SK-N-SH (cell line): Measurements from ENCODE around the gene VANGL2. TPM values are rescaled to one million over a fixed set of nuclear protein-coding genes. Genes with fewer than 3 reads are reported as not detected.

ENCODE experiments used
- CTCF ChIA-PET: fragments of 300-600, 350-600 bp; formaldehyde crosslinking; extraction: SDS; loops from one replicate; lab custom pipeline; 2021; lab: Yijun Ruan, JAX
- POLR2A ChIA-PET: fragments of 350-600 bp; sonication (Branson Sonifier 250); formaldehyde crosslinking; extraction: SDS; loops from one replicate; lab custom pipeline; 2020; ENCODE audit warnings: antibody characterized with exemption, inconsistent platforms; lab: Yijun Ruan, JAX
- DNase-seq: peaks from one replicate; pipeline ENCODE4 v3.0.0; 2012
- H2AFZ ChIP-seq: fragments of 200-600 bp; sonication (generic); 2 replicates; pipeline ENCODE4 v1.8.1; 2016; ENCODE audit warnings: antibody characterized with exemption, mild to moderate bottlenecking, low read depth
- H3F3A ChIP-seq: fragments of 200-600 bp; sonication (generic); replicated peaks from 2 replicates; pipeline ENCODE3; 2016; ENCODE audit warnings: antibody characterized with exemption, mild to moderate bottlenecking; ENCODE audit not compliant: insufficient read depth
- H3K27ac ChIP-seq, 2 experiments: fragments of 200-500 bp in 1 of 2; fragments of 200-600 bp in 1 of 2; sonication (Bioruptor generic) in 1 of 2; sonication (generic), shearing (Covaris generic) in 1 of 2; 2 replicates each; pipeline versions ENCODE4 v1.5.1 to v1.6.1; 2014 to 2016; ENCODE audit warnings: low read depth in 2 of 2, inconsistent platforms in 1 of 2, low read length in 1 of 2, mild to moderate bottlenecking in 1 of 2, mixed read lengths in 1 of 2
- H3K27me3 ChIP-seq: fragments of 200-600 bp; sonication (generic), shearing (Covaris generic); 2 replicates; pipeline ENCODE4 v1.6.1; 2016; ENCODE audit warnings: mixed run types; ENCODE audit not compliant: insufficient read depth
- H3K36me3 ChIP-seq, 2 experiments: fragments of 200-500 bp in 1 of 2; fragments of 200-600 bp in 1 of 2; sonication (Bioruptor generic) in 1 of 2; sonication (generic) in 1 of 2; replicated peaks in 1 of 2; 2 replicates each; pipeline versions ENCODE3 to v1.5.1; 2014 to 2016; ENCODE audit warnings: low read length in 1 of 2, mild to moderate bottlenecking in 1 of 2; ENCODE audit not compliant: insufficient read depth in 2 of 2, control insufficient read depth in 1 of 2
- H3K4me1 ChIP-seq, 2 experiments: fragments of 200-500 bp in 1 of 2; fragments of 200-600 bp in 1 of 2; sonication (Bioruptor generic) in 1 of 2; sonication (generic), shearing (Covaris generic) in 1 of 2; 2 replicates each; pipeline versions ENCODE4 v1.5.1 to v1.6.1; 2014 to 2016; ENCODE audit warnings: low read depth in 1 of 2, low read length in 1 of 2, mixed run types in 1 of 2; ENCODE audit not compliant: insufficient read depth in 2 of 2, control insufficient read depth in 1 of 2
- H3K4me2 ChIP-seq: fragments of 200-600 bp; sonication (generic), shearing (Covaris generic); 2 replicates; pipeline ENCODE4 v1.6.1; 2017; ENCODE audit warnings: mixed run types
- H3K4me3 ChIP-seq, 2 experiments: fragments of 200-500 bp in 1 of 2; fragments of 200-600 bp in 1 of 2; sonication (Bioruptor generic) in 1 of 2; sonication (generic), shearing (Covaris generic) in 1 of 2; 2 replicates each; pipeline versions ENCODE4 v1.5.1 to v1.8.1; 2014 to 2016; ENCODE audit warnings: low read depth in 2 of 2, inconsistent platforms in 1 of 2, low read length in 1 of 2, mild to moderate bottlenecking in 1 of 2, mixed read lengths in 1 of 2, moderate library complexity in 1 of 2
- H3K79me2 ChIP-seq: fragments of 200-600 bp; sonication (generic); 2 replicates; pipeline ENCODE4 v1.8.1; 2017; ENCODE audit warnings: mild to moderate bottlenecking; ENCODE audit not compliant: insufficient read depth
- H3K9ac ChIP-seq: fragments of 200-600 bp; sonication (generic); 2 replicates; pipeline ENCODE4 v1.6.1; 2017; ENCODE audit warnings: mixed run types
- H3K9me2 ChIP-seq: fragments of 200-600 bp; sonication (generic); 2 replicates; pipeline ENCODE4 v1.6.1; 2017; ENCODE audit warnings: mixed run types
- H3K9me3 ChIP-seq: fragments of 200-600 bp; sonication (generic); 2 replicates; pipeline ENCODE4 v1.6.1; 2017; ENCODE audit warnings: mixed run types, mild to moderate bottlenecking, moderate library complexity
- H4K20me1 ChIP-seq: fragments of 200-600 bp; sonication (generic); 2 replicates; pipeline ENCODE4 v1.6.1; 2017; ENCODE audit warnings: mild to moderate bottlenecking, mixed run types; ENCODE audit not compliant: insufficient read depth
- ELF1 ChIP-seq: IDR thresholded peaks from 2 replicates; pipeline ENCODE4 v1.4.0; 2012
- EZH2phosphoT487 ChIP-seq: fragments of 200-600 bp; sonication (generic); IDR thresholded peaks from 2 replicates; pipeline ENCODE4 v1.6.1; 2017; ENCODE audit warnings: low read depth, mixed run types, mild to moderate bottlenecking, antibody characterized with exemption, moderate library complexity, borderline replicate concordance
- FOSL2 ChIP-seq: IDR thresholded peaks from 2 replicates; pipeline ENCODE4 v1.4.0; 2012; ENCODE audit warnings: low read depth, mild to moderate bottlenecking, moderate library complexity, borderline replicate concordance
- FOXJ3 ChIP-seq: sonication (generic); formaldehyde crosslinking; IDR thresholded peaks from 2 replicates; pipeline ENCODE4 v1.5.1; 2020; ENCODE audit warnings: mild to moderate bottlenecking, missing genetic modification reagents
- FOXM1 ChIP-seq: IDR thresholded peaks from 2 replicates; pipeline ENCODE4 v1.4.0; 2012; ENCODE audit warnings: low read depth, mild to moderate bottlenecking
- GATA2 ChIP-seq: sonication (generic); formaldehyde crosslinking; IDR thresholded peaks from 2 replicates; pipeline ENCODE4 v1.5.0; 2020; ENCODE audit warnings: mild to moderate bottlenecking, missing genetic modification reagents
- JUND ChIP-seq: IDR thresholded peaks from 2 replicates; pipeline ENCODE4 v1.4.0; 2012
- NFIC ChIP-seq: IDR thresholded peaks from 2 replicates; pipeline ENCODE4 v1.4.0; 2012; ENCODE audit warnings: borderline replicate concordance
- NRF1 ChIP-seq: IDR thresholded peaks from 2 replicates; pipeline ENCODE4 v1.6.1; 2012; ENCODE audit warnings: low read depth, mild to moderate bottlenecking, low read length
- RFX5 ChIP-seq: IDR thresholded peaks from 2 replicates; pipeline ENCODE4 v1.6.1; 2012; ENCODE audit warnings: mild to moderate bottlenecking, improper control_type of control experiment, low read length
- SIN3A ChIP-seq: IDR thresholded peaks from 2 replicates; pipeline ENCODE4 v1.6.1; 2012; ENCODE audit warnings: low read depth, mild to moderate bottlenecking, low read length, moderate library complexity, borderline replicate concordance
- TAF1 ChIP-seq: IDR thresholded peaks from 2 replicates; pipeline ENCODE4 v1.6.1; 2012; ENCODE audit warnings: low read depth, mild to moderate bottlenecking, low read length, moderate library complexity, borderline replicate concordance
- TCF12 ChIP-seq: IDR thresholded peaks from 2 replicates; pipeline ENCODE4 v1.4.0; 2012
- WGBS: methylation state at CpG from one replicate; pipeline ENCODE4 v1.1.6; 2017; ENCODE audit warnings: low lambda C conversion rate; 5-methylcytosine and 5-hydroxymethylcytosine counted together
- polyA plus RNA-seq, 3 experiments: library from polyadenylated mRNA; depleted of rRNA; stranded (reverse); fragments of >200 nt; gene quantifications; 2 replicates each; pipeline ENCODE4 v1.2.3, GENCODE V29; 2012
- TF ChIP-seq, protein P1 (sequence below): IDR thresholded peaks from 2 replicates; pipeline ENCODE4 v1.4.0; 2012; ENCODE audit warnings: low read depth, borderline replicate concordance
- TF ChIP-seq, protein P2 (sequence below): IDR thresholded peaks from 2 replicates; pipeline ENCODE4 v1.6.1; 2012; ENCODE audit warnings: mild to moderate bottlenecking, low read depth, low read length, moderate library complexity
- TF ChIP-seq, protein P3 (sequence below): fragments of 150-350 bp; IDR thresholded peaks from 2 replicates; pipeline ENCODE4 v1.6.1; 2016; ENCODE audit warnings: mild to moderate bottlenecking, low read depth, low read length

The VANGL2 gene
- polyA plus RNA-seq, 1 of the 3 experiments (the other 2 are of a cell fraction), result 13.4 TPM

DNA sequence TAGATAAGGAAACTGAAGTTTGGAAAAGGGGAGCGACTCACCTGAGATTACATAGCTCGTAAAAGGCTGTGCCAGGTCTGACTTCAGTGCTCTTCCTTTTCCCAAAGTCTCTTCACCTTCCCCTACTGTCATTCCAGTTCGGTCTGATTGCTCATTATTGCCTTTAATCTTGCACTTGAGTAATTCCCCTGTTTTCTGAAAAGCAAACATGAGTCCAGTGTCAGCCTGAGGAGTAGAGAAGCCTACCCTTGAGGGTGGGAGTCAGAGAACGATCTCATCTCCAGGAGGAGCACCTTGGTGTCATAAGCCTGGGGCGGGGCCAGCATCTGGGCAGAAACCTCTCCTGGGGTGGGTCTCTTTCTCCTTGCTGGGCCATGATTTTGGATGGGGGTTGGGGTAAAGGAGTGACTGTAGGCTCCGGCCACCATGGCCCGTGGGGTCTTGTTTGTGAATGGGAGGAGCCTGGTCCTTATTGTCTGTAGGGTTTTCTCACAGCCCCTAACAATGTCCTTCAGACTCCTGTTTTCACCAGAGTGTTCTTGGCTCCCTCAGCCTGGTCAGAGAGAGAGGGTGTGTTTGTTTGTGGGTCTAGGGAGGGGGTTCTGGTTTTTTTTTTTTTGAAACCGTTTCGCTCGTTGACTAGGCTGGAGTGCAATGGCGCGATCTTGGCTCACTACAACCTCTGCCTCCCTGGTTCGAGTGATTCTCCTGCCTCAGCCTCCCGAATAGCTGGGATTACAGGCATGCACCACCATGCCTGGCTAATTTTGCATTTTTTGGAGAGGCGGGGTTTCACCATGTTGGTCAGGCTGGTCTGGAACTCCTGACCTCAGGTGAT, 6.0 kb downstream of the VANGL2 start (continued):
- no peak for TF ChIP-seq SIN3A

DNA sequence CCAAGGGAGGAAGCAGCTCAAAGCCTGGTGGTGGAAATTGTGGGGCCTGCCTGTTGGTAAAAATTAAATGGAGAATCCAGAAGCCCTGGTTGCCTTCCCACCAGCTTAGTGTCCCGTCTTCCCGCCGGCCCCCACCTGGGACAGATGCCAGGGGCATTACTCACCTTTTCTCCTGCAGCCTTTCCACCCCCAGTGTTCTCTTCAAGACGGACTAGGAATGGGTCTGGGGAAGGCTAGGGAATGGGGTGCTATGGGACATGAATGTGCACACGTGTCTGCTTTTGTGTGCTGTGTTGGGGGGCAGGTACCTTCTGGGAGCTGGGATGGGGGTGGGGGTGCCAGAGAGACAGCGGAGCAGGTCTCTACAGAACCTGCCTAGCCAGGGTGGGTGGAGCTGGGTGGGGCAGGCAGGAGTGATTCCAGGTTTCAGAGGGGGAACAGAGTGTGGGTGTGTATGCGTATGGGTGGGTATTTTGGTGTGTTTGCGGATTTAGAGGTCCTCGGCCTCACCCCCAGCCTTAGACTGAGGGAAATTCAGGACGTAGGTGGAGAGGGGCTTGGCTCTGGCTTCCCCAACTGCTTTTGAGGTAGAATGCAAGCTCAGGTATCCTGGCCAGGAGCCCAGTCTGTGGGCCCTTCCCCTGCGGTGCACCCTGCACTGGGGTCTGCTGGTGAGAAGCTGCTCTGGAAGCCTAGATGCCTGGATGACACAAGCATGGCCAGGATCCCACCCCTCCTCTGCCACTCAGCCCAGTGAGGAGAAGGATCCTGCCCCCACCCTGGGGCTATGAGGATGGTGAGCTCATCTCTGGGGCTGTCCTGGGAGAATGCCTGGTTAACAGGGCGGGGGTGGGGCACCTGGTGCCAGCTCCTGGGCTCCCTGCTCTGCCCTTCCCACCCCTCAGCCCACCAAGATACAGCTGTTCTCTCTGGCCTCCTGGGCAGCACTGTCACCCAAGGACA, 7.8 kb downstream of the VANGL2 start:
- Histone ChIP-seq H3K4me1 (peaks cover 0 to 35% of the 10 kb centered on the region in 2 experiments; a peak in 2 of 4 replicates), H3K4me2 (peak overlapping the region; percentile 41), H4K20me1 (no peaks in the 10 kb centered on the region), H3K79me2 (no peaks in the 10 kb centered on the region), H3K36me3 (no peaks in the 10 kb centered on the region), H3K9ac (no peak overlapping the region), H3K4me3 (no peak overlapping the region), H2AFZ (no peak overlapping the region), H3F3A (no peaks in the 10 kb centered on the region), H3K9me3 (no peaks in the 10 kb centered on the region), H3K27me3 (no peaks in the 10 kb centered on the region), H3K9me2 (no peaks in the 10 kb centered on the region), H3K27ac (no peak overlapping the region)
- TF ChIP-seq FOSL2 (peak; percentile 23; the same call in 1 of the 2 replicates), EZH2phosphoT487 (no peak)
- 78% methylated on average over 11 of the region's 12 CpGs for WGBS
- DNase-seq, result peak; percentile 49
- POLR2A ChIA-PET, result no interaction called here
- CTCF ChIA-PET, result interaction anchor here (1.1 to 1.7 kb wide), 2 partner anchors 117 to 307 kb away, joined by 3 to 4 read pairs; no protein-coding TSS in a partner anchor

DNA sequence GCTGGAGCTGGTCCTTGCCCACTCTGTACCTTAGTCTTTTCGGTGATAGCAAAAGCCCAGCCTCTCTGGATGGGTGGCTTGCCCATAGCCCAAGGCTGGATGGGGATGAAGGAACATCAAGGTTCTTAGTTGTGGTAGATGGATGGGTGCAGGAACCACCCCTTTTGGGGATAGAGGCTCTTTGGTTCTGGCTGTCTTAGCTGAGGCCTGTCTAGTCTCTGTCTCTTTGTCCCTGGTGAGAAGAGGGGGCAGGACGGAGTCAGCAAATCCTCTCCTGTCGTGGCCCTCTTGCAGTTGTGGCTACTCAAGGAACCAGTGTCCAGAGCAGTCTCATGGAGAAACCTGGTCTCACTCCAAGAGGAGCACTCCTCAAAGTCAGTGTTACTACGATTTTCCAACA, 8.5 kb downstream of the VANGL2 start:
- POLR2A ChIA-PET, result no interaction called here
- CTCF ChIA-PET, result no interaction called here

More for the DNA sequence above, 8.5 kb downstream of the VANGL2 start:
- H3K27me3 ChIP-seq, result no peaks in the 10 kb centered on the region
- peaks cover 0 to 33% of the 10 kb centered on the region in 2 experiments; a peak in 2 of 4 replicates for H3K4me1 ChIP-seq
- H3K9me3 ChIP-seq, result no peaks in the 10 kb centered on the region
- no peaks in the 10 kb centered on the region for H3F3A ChIP-seq
- no peak overlapping the region for H2AFZ ChIP-seq
- H4K20me1 ChIP-seq, result no peaks in the 10 kb centered on the region
- H3K79me2 ChIP-seq, result no peaks in the 10 kb centered on the region
- no peak for DNase-seq
- H3K36me3 ChIP-seq, result no peaks in the 10 kb centered on the region
- TF ChIP-seq TCF12 (no peak), FOXJ3 (no peak), NRF1 (no peak), FOSL2 (no peak), FOXM1 (no peak), RFX5 (no peak), TAF1 (no peak), ELF1 (no peak), GATA2 (no peak), NFIC (no peak), JUND (no peak)
- TF ChIP-seq, protein P1, sequence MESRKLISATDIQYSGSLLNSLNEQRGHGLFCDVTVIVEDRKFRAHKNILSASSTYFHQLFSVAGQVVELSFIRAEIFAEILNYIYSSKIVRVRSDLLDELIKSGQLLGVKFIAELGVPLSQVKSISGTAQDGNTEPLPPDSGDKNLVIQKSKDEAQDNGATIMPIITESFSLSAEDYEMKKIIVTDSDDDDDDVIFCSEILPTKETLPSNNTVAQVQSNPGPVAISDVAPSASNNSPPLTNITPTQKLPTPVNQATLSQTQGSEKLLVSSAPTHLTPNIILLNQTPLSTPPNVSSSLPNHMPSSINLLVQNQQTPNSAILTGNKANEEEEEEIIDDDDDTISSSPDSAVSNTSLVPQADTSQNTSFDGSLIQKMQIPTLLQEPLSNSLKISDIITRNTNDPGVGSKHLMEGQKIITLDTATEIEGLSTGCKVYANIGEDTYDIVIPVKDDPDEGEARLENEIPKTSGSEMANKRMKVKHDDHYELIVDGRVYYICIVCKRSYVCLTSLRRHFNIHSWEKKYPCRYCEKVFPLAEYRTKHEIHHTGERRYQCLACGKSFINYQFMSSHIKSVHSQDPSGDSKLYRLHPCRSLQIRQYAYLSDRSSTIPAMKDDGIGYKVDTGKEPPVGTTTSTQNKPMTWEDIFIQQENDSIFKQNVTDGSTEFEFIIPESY, result no peak
- TF ChIP-seq, protein P2, sequence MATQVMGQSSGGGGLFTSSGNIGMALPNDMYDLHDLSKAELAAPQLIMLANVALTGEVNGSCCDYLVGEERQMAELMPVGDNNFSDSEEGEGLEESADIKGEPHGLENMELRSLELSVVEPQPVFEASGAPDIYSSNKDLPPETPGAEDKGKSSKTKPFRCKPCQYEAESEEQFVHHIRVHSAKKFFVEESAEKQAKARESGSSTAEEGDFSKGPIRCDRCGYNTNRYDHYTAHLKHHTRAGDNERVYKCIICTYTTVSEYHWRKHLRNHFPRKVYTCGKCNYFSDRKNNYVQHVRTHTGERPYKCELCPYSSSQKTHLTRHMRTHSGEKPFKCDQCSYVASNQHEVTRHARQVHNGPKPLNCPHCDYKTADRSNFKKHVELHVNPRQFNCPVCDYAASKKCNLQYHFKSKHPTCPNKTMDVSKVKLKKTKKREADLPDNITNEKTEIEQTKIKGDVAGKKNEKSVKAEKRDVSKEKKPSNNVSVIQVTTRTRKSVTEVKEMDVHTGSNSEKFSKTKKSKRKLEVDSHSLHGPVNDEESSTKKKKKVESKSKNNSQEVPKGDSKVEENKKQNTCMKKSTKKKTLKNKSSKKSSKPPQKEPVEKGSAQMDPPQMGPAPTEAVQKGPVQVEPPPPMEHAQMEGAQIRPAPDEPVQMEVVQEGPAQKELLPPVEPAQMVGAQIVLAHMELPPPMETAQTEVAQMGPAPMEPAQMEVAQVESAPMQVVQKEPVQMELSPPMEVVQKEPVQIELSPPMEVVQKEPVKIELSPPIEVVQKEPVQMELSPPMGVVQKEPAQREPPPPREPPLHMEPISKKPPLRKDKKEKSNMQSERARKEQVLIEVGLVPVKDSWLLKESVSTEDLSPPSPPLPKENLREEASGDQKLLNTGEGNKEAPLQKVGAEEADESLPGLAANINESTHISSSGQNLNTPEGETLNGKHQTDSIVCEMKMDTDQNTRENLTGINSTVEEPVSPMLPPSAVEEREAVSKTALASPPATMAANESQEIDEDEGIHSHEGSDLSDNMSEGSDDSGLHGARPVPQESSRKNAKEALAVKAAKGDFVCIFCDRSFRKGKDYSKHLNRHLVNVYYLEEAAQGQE, result no peak
- TF ChIP-seq, protein P3, sequence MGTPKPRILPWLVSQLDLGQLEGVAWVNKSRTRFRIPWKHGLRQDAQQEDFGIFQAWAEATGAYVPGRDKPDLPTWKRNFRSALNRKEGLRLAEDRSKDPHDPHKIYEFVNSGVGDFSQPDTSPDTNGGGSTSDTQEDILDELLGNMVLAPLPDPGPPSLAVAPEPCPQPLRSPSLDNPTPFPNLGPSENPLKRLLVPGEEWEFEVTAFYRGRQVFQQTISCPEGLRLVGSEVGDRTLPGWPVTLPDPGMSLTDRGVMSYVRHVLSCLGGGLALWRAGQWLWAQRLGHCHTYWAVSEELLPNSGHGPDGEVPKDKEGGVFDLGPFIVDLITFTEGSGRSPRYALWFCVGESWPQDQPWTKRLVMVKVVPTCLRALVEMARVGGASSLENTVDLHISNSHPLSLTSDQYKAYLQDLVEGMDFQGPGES, result no peak
- H3K9ac ChIP-seq, result no peak overlapping the region
- no peak overlapping the region for H3K4me3 ChIP-seq
- H3K4me2 ChIP-seq, result no peak overlapping the region
- WGBS, result 91% methylated on average over 2 of the region's 4 CpGs
- H3K27ac ChIP-seq, result no peak overlapping the region
- no peaks in the 10 kb centered on the region for H3K9me2 ChIP-seq
